NCI-H748 (cell line): ENCODE data around the gene RAF1.
"Not testable (repeated sequence)": the region's sequence is repeated elsewhere in the genome, so short reads cannot be mapped to it uniquely, and the experiment has no call there.

Source experiments
- DNase-seq: peaks from one replicate; lab custom pipeline; 2025; ENCODE audit not compliant: unreplicated experiment; lab: John Stamatoyannopoulos, UW

The RAF1 gene

DNA sequence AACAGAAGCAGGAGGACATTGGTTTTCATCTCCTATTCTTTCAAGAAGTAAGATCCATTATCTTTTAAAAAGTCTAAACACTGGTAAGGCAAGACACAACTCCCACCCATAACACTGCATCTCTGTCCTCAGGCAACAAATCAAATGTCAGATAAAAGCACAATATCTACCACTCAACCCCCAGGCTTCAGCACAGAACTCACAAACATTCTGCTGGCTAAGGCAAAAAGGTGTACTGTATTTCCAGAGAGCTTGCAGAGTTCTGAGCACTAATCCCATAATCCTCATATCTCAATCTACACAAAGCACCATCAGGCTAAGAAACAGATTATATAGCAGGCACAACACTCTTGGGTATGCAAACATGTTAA lies 20.9 kb downstream of the RAF1 start:
- no peak for DNase-seq

DNA sequence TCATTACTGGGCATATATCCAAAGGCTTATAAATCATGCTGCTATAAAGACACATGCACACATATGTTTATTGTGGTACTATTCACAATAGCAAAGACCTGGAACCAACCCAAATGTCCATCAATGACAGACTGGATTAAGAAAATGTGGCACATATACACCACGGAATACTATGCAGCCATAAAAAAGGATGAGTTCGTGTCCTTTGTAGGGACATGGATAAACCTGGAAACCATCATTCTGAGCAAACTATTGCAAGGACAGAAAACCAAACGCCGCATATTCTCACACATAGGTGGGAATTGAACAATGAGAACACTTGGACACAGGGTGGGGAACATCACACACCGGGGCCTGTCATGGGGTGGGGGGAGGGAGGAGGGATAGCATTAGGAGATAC lies 23.1 kb downstream of the RAF1 start:
- DNase-seq: not testable (repeated sequence)

DNA sequence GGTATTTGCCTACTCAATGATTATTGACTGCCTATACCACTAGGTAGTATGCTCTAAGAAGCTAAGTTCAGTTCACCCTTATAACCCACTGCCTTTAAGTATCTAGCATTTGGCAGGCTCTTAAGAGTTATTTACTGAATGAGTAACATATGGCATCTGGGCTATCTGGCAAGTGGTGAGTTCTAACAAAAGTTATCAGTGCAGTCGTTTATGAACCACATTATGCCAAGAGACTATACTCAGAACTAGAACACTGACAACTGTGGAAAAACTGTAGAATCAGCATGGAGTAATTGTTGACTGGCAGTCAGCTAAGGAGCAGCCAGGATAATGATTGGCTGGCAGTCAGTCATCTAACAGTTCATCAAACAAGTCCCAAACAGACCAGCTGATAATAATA lies 25.8 kb downstream of the RAF1 start:
- DNase-seq: no peak

DNA sequence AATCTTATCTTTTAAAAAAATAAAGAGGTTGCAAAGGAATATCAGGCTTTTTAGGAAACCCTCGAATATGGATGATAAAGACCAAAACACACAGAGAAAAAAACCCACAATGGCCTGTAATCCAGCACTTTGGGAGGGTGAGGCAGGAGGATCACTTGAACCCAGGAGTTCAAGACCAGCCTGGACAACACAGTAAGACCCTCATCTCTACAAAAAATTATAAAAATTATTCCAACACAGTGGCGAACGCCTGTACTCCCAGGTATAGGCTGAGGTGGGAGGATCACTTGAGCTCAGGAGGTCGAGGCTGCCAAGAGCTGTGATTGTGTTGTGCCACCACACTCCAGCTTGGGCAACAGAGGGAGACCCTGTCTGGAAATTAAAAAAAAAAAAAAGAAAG lies 30.8 kb downstream of the RAF1 start:
- DNase-seq: no peak

DNA sequence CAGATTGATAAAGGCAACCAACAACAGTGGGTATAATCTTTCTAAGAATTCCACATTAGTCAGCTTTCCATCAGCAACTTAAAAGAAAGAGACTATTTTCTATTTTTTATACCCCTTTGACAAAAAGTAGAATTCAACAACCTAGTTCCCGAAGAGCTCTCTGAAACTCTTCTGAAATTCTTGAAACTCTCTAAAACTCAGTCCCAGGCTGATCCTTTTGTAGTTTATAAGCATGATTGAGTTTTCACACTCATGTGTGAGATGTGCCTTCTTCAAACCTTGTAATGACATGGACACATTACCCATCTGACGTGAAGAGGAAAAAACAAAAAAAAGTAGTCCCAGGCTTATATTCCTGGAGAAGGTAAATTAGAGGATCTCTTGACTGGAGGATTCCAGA lies 31.4 kb downstream of the RAF1 start:
- no peak for DNase-seq

DNA sequence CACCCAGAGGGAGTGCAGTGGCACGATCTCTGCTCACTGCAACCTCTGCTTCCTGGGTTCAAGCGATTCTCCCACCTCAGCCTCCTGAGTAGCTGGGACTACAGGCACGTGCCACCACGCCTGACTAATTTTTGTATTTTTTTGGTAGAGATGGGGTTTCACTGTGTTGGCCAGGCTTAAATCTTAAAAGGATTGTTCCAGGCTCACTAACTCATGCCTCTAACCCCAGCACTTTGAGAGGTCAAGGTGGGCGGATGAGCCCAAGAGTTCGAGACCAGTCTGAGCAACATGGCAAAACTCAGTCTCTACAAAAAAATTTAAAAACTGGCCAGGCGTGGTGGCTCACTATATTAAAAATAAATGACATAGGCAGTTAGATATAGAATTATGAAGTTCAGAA lies 33.1 kb downstream of the RAF1 start:
- not testable (repeated sequence) for DNase-seq

DNA sequence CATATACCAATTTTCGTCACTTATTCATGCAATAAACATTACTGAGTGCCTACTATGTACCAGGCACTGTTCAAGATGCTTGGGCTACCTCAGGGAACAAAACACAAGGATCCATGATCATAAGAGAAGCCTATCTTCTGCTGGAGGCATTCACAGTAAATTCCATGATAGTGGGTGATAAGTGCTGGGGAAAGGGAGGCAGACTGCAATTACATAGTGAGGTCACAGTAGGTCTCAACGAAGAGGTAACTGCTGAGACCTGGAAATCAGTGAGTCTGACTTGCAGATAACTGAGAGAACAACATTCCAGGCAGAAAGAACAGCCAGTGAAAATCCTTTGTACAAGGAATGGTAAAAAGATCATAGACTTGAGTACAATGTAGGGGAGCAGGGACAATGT lies 33.6 kb downstream of the RAF1 start:
- DNase-seq: no peak

DNA sequence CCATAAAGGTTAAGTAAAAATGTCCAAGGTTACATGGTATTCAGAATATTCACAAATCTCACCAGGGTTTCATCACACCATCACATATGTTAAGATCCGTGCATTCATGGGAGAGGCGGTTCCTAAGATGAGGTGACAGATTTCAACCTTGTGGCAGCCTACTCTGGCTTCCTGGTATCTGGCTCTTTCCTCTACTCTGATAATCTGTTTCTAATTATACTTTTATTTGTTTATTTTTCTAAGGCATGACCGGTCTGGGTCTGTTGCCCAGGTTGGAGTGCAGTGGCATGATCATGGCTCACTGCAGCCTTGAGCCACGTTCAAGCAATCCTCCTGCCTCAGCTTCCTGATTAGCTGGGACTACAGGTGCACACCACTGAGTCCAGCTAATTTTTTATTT lies 34.4 kb downstream of the RAF1 start:
- no peak for DNase-seq

DNA sequence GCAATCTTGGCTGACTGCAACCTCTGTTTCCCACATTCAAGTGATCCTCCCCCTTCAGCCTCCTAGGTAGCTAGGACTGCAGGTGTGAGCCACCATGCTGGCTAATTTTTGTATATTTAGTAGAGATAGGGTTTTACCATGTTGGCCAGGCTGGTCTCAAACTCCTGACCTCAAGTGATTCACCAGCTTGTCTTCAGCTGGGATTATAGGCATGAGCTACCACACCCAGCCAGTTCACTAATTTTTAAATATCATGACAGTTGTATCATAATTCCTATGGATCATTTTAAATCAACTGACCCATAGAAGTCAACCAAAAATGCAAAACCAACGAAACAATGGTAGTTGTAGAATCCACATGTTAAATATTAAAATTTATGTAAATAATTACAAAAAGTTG lies 35.1 kb downstream of the RAF1 start:
- DNase-seq: no peak

DNA sequence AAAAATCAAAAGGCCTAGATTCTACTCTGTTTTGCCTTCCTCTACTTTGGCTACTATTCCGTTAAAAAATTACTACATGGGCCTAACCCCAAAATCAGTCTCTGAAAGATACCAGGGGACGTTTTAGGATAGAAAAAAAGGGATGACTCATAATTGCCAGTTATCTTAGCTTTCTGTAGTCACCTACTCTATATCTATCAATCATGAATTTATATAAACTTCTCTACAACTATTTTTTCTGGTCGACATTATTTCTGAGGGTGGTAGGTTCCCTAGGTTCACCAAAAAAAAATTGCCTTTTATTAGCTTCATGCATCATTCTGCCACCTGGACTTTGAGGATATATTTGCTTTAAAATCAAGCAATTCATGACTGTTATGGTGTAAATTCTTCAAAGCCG lies 36.5 kb downstream of the RAF1 start:
- DNase-seq: no peak

DNA sequence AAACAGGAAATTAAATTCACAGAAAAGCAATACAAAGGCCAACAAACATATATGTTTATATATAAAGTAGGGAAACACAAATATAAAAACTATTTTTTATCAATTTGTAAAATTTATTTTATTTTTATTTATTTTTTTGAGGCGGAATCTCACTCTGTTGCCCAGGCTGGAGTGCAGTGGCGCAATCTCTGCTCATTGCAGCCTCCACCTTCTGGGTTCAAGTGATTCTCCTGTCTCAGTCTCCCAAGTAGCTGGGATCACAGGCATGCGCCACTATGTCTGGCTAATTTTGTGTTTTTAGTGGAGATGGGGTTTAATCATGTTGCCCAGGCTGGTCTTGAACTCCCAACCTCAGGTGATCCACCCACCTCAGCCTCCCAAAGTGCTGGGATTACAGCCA lies 39.0 kb downstream of the RAF1 start:
- DNase-seq: not testable (repeated sequence)

DNA sequence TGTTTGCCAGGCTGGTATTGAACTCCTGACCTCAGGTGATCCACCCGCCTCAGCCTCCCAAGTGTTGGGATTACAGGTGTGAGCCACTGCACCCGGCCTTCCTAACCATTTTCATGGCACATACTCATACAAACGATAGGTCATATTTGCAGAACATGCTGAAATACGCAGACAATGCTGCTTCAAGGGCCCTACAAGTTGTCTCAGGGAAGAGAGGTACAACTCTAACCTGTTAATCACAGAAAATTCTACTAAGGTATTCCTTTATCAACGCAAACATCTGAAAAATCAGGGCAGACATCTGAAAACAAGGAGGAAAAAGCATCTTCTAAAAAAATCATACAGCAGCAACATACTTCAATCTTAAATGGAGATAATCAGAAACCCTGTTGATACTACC lies 39.9 kb downstream of the RAF1 start:
- no peak for DNase-seq

DNA sequence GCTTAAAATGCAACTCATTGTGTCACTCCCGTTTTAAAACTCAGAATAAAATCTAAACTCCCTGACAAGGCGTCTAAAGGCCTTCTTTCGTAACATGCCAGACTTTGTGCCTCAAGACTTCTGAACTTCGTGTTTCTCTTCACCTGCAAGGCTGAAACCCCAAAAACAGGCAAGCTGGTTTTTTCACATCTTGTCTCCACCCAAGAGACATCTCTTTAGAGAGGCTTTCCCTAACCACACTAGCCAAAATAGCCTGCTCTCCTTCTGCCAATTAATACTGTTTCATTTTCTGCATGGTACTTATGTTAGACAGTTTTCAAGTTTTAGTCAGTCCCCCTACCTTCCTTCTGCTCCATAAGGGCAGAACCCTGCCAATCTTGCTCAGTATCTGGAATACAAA lies 41.6 kb downstream of the RAF1 start:
- no peak for DNase-seq

DNA sequence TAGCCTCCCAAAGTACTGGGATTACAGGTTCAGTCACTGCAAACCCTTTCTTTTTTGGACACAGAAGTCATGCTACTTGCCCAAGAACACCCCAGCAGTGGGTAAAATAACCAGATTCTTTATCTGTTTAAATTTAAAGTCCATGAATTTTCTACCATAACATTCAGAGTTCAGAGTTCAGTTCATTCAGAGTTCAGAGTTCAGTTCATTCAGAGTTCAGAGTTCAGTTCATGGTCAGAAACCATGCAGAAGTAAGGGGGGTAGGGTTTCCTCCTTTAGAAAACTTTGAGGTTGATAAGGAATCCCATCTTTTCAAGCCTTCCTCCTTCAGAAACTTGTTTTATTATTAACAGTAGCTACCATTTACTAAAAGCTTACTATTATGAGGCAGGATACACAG lies 43.2 kb downstream of the RAF1 start:
- DNase-seq: no peak

DNA sequence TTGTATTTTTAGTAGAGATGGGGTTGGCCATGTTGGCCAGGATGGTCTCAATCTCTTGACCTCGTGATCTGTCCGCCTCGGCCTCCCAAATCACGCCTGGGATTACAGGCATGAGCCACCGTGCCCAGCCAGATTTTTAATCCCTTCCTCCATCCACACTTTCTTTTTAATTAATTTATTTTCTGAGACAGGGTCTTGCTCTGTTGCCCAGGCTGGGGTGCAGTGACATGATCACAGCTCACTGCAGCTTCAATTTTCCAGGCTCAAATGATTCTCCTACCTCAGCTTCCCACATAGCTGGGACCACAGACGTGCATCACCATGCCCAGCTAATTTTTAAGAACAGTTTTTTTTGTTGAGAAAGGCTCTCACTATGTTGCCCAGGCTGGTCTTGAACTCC lies 43.6 kb downstream of the RAF1 start:
- no peak for DNase-seq

DNA sequence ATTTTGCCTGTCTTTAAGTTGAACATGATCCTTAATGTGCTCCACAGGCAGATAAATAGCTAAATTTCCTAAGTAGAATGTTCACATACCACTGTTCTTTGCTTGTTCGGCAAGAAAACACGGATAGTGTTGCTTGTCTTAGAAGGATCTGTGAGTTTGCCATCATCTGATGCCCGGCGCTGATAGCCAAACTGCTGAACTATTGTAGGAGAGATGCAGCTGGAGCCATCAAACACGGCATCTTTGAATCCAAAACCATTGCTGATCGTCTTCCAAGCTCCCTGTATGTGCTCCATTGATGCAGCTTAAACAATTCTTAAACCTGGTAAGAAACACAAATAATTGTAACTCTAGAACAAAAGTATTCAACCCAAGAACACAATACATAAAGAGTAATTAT lies 45.5 kb downstream of the RAF1 start:
- no peak for DNase-seq

DNA sequence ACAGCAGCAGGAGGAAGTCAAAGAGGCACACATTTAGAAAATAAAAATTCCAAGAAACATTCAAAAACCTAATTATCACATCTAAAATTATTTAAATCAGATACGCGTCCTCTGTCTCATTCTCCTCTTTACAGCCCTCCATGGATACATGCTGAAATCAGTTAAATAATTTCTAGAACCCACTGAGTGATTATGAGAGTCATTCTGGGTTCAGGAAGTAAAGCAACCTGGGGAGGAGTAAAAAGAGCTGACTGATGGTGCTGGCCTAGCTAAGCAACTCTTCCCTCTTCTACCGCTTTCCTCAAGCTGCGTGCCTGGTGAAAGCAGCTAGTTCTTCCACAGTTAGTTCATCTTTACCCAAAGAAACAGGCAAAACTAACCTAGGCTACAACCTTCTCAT lies 48.7 kb downstream of the RAF1 start:
- no peak for DNase-seq

DNA sequence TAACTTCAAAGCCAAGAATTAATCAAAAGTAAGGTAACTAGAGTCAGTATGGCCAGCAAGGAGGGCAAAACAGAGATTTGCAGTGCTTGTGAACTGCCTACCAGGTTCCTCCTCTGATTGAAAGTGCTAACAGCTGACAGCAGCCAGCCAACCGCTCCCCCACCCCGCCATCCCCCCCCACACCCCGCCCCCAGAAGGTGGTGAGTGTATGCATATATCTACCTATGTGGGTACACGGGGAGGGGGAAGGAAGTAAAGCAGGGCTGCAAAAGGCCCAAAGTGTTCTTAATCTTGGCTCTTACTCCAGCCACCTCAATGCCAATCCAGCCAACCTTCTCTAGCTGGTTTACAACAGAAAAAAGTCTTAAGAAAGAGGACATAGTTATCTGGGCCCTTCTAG lies 50.7 kb downstream of the RAF1 start:
- no peak for DNase-seq

DNA sequence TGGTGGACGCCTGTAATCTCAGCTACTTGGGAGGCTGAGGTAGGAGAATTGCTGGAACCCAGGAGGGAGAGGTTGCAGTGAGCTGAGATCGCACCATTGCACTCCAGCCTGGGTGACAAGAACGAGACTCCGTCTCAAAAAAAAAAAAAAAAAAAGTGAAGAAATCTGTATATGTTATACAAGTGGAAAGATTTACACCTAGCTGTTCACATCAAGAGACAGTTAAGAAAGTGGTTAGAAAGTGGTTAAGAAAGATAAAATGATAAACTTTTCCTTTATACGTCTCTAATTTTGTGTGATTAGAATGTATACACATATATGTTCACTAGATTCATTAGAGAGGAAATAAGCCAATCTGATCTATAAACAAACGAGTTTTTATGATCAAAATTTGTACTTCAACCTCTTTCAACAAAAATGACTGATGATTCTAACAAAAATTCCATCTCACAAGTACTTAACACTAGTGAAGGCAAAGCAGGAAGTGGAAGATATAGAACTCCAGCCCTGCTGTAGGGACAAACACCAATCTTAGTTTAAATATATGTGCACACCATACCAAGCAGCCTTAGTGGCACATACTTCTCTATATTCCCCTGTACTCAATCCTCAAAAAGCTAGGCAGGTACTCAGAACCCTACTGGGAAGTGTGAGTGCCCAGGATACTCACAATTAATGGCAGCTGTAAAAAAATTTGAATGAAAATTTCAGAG lies 51.2 kb downstream of the RAF1 start:
- DNase-seq: no peak

DNA sequence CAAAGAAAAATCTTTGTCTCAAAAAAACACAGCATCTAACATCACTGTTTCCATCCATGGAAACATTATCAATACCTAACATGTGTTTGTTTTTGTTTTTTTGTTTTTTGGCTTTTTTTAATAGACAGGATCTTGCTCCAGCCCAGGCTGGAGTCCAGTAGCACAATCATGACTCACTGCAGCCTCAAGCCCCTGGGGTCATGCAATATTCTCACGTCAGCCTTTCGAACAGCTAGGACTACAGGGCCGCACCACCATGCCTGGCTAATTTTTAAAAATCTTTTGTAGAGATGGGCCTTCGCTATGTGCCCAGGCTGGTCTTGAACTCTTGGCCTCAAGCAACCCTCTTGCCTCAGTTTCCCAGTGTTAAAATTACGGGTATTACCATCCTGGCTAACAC lies 52.8 kb downstream of the RAF1 start:
- no peak for DNase-seq

DNA sequence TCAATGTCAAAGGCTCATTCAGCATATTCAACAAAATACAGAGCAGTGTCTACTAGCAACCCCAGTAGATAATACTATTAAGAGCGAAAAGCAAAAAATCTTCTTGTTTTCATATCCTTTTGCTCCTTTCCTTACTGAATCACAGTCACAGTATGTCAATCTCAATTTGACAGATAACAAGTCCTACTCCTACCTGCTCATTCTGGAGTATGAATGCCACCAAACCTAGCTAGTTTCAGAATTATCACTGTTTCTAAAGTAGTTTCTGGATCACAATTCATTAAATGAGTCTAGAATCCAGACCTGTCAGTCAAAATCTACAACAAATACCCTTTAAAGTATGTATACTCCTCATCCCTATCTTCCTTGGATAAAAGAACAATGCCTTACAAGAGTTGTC lies 55.5 kb downstream of the RAF1 start:
- no peak for DNase-seq

DNA sequence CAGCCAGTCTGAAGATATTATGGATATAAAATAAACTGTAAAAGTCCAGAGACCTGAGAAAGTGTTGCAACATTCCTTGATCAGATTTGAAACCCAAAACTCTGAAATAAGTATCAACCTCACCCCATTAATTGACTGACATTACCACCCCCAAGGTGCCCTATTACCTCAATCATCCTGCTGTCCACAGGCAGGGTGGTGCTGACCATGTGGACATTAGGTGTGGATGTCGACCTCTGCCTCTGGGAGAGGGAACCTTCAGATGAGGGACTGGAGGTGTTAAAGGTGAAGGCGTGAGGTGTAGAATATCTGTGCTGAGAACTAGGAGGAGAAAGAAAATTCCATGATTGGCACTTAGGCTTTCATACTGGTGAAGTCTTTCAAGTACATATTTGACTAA lies 59.9 kb downstream of the RAF1 start:
- DNase-seq: no peak

DNA sequence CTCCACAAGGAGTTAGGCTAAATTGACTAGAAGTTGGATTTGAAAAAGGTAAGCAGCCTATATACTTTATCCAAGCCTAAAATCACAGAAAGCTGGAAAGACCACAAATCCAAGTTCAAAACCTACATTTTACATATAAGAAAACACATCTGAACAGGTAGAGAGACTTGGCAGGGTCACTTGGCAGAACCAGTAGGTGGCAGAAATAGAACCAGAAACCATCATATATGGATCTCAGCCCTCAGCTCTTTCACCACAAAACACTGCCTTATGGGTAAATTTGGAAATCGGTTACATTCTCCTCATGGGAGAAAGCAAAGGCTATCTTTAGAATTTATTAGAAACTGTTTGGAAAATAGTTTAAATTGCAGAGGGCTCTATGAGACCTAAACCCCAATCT lies 62.8 kb downstream of the RAF1 start:
- DNase-seq: no peak

DNA sequence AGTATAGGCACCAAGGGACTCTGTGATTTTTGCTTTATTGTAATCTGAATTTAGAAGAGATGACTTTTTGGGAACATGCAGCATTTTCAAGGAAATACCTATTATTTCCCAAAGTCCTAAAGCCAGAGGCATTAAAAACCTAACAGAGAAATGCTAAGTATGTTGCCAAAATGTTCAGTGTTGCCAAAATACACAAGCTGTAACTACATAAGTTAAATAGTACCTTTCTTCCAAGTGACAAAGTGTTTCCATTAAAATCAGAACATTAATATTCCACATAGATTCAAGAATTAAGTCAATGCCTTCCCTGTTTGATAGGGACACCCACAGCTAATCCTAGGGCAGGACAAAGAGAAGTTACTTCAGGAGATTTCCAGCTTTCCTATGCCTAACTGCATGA lies 65.0 kb downstream of the RAF1 start:
- DNase-seq: no peak
